K562 treated with DMSO at 1 percent for 24 hours (cell line): ENCODE results near the gene NAA10. TPM values are rescaled to one million over a fixed set of nuclear protein-coding genes. Genes with fewer than 3 reads are reported as not detected.

Experiments used
- total RNA-seq: library from RNA; unstranded; fragments of 300-600 nt; gene quantifications from 2 replicates; pipeline ENCODE4 v1.2.3, GENCODE V29; 2022; ENCODE audit warnings: low read depth; ENCODE audit not compliant: insufficient read depth

NAA10 gene
- 120 and 121 TPM in 2 replicates for total RNA-seq

DNA sequence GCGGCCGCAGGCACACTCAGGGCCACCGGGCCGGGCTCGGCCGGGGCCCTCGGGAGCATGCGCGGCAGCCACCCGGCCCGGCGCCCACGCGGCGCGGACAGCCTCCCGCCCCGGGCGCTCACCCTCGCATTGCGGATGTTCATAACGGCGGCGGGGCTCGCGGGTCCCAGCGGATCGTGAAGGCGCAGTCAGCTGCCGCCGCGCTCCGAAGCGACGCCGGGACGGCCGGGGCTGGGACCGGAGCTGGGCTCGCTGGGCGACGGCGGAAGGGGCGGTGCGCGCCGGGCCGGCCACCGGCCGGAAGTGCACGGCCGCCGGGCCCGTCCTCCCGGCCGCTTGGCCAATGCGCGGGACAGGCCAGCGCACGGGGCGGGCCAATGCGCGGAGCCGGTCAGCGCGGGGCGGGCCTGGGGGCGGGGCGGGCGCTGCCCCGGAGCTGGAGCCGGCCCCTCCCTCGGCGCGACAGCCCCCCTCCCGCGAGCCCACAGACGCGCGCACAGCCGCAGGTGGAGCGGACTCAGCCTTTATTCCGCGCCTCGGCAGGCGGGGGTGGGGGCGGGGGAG, at the start of gene NAA10:
NAA10 (minus strand) TSS at position 276 of the 564 bp plus-strand sequence; CDS start at position 143, 133 bp downstream.

DNA sequence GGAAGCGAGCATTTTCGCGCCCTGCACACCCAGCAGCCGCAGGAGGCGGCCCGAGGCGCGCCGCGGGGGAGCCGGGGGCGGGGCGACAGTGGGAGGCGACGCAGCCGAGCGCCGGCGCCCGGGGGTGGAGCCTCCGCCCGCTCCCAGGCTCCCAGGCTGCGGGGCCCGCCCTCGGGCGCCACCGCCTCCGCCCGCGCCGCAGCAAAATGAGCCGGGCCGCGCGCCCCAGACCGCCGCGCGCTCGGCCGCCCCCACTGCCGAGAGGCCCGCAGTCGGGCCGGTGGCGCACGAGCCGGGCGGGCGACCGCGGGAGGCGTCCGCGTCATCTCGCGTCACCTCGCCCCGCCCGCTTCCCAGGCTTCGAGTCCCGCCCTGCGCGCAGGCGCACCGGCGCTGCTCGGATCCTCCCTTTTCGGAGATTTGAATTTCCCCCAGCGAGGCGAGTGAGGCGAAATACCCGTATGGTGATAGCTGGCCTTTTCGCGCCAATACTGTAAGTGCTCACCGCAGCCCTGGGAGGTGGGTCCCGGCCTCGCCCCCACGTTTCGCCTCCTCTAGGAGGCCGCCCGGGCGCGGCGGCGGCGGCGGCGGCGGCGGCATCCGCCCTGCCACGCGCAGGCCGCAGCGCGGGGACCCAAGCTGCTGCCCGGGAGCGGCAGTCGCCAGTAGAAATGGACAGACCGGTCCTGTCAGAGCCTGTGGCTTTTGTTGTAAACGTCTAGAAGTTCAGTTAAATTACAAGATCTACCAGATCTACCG, 37.7 kb upstream of the NAA10 start, which contains the start of gene TMEM187:
TMEM187 (plus strand) TSS at position 387 of the 759 bp plus-strand sequence. CDS start 9,309 bp downstream, outside the sequence.

DNA sequence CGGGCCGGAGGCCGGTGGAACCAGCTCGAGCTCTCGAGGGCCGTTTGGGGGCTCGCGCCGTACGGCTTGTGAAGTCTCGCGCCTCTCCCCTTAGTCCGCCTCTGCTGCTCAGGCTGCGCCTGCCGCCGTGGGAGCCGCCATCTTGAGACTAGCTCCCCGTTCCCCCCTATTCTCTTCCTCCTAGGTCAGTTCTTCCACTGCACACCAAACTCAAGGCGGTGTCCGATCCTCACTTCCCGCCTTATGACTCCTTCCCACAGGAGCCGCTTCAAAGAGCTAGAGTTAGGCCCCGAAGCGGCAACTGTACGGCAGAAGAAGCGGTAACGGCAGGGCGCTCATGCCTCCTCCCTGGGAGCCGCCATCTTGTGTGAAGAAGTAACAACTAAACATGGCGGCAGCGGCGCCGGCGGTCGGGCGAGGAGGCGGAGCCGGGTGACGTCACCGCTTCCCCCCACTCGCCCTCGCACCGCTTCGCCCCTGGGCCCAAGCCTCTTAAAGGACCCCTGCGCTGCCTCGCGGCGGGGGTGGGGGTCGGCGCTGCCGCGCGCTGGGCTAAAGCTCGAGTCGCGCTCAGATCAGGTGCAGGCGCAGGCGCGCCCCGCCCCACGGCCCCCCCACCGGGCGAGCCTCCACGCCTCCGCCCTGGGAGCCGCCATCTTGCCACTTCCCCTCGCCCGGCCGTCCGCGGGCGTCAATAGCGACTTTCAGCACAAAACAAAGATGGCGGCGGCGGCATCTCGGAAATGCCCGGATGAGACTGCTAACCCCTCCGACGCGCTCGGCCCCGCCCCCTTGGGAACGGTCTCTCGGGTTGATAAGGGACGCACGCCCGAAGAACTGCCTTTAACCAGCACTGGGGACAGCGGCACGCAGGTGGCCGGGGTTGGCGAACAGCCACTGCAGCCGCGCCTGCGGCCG, 36.9 kb upstream of the NAA10 start, which contains the start of gene HCFC1:
HCFC1 (minus strand) TSS at position 369 of the 918 bp plus-strand sequence. CDS start 978 bp downstream, outside the sequence.

DNA sequence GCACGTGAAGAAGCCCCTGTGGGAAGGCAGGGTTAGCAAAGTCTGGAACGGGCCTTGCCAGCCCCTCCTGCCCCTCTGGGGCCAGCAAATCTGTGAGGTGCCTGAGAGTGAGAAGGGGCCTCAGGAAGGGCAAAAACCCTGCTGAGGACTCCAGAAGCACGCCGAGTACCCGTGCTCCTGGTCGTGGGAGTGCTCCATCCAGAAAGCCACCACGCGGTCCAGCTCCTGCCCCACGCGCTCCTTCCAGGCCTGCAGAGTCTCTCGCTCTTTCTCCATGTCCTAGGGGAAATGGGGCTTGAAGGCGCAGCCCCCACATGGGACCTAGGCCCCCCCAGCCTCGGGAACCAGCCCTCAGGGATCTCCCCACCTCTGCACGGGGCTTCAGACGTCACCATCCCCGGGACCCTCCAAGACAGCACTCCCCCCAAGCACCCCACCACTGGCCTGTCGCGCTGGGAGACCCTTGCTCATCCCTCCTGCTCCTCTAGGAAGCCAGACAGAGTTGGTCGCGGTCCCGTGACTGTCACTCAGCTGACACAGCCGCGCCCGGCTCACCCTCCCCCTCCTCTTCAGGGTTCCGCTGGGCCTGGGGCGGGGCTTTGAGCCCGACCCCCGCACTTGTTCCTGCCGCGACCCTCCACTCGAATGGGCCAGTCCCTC, 9.4 kb upstream of the NAA10 start, which contains the start of gene RENBP:
RENBP (minus strand) TSS at position 504 of the 660 bp plus-strand sequence; CDS start at position 471, 33 bp downstream.

DNA sequence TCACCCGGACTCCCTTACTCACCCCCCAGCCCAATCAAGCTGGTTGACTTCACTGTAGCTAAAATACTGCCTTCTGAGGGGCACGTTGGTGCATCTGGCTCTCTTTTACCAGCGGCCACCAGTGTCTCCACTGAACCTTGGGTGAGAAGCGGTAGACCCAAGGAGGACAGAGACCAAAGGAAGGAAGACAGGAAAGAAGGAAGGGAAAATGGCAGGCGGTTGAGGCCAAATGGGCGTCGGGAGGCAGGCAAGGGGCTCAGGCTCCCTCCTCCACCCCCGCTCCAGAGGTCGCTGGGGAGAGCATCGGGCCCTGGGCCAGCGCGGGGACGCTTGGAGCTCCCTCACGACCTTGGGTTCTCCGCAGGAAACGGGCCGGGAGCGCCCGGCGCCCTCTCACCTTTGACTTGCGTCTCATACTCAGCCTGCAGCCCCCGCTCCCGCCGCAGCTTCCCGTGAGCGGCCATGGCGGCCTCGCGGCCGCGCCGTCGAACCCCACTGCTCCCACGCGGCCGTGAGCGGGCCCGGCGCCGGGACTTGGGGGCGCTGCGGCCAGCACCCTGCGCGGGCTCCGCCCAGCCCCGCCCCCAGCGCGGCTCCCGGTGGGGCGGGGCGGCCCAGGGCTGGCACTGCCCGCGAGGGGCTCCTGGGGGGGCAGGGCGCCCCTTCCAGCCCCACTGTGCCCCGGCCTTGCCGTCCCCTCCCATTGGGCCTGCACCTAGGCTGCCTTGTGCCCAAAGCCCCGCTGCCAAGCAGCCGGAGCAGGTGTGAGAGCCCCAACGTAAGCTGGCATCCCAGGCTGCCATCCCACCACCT, 8.9 kb downstream of the NAA10 start, which contains the start of gene ARHGAP4:
ARHGAP4 (minus strand) TSS at position 526 of the 813 bp plus-strand sequence; CDS start at position 464, 62 bp downstream.

DNA sequence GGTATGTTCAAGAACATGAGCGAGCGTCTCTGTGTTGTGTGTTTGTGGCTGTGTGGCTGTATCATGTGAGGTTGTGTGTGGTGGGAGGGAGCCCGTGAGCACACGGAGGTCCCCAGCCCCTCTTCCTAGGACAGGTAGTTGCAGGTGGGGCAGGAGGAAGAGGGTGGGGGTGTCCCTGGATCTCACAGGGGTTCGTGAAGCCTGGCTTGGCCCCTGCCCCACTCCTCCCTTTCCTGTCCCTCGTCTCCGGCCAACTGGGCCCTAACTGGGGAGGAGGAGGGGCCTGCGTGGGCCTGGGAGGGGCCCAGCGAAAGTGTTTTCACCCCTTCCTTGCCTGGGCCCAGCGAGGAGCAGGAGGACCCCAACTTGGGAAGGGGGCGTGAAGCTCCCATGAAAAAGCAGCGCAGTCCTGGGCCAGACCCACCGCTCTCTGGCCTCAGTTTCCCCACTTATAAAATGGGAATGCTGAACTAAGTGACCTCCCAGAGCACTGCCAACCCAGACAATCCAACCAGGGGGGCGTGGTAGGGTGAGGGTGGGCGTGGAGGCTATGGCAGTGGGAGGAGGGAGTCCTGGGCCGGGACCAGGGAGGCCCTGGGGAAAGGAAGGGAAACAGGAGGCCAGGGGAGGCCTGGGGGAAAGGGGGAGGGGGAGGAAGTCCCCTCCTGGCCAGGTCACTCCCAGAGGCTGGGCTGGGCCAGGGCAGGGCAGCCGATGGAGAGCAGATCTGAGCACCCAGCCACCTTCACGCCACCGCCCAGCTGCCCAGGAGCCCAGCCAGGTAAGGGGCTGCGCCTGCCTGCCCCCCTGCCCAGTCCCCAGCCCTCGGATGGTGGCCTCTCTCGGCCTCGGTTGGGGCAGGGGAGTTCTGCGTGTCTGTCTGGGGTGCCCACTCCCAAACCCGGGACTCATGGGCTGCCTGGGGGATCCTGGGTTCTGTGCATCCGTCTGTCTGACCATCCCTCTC, 30.6 kb downstream of the NAA10 start, which contains the start of gene AVPR2:
AVPR2 (plus strand) TSS at position 683 of the 967 bp plus-strand sequence. CDS start 473 bp downstream, outside the sequence.

DNA sequence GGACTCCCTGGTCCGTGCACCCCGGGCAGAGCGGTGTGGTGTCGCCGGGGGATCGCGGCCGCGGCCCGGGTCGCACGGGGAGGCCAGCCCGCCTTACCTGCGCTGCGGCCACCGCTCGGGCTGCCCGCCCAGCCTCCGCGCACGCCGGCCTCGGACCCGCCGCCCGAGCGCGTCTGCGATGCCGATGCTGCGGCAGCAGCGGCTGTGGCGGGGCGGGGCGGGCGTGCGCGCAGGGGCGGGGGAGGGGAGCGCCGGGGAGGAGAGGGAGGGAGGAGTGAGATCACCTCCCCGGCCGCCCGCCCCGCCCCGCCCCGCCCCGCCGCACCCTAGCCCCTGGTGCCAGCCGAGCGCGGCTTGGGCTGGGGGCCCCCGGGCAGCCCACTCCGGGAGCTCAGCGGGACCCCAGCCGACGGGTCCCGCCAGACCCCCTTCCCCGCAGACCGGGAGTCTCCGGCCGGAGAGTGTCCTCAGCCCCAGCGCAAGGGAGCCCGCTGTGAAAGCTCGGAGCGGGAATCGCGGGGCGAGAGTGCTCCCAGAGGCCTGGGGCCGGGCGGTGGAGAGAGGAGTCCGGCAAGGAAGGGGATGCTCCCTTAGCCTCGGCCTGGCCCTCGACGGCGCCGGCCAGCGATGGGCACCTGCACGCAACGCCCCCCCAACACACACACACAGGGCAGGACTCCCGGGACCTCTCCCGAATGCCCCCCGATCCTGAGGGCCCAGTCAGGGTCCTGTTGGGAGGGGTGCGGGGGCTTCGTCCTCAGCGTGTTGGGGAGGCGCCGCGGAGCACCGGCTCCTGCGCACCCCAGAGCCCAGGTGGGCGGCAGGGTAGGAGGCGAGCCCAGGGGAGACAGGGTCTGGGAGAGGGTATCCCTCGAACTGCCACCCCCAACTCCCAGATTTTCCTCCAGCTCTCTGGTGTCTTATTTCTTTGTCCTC, 48.6 kb downstream of the NAA10 start, which contains the start of gene L1CAM:
L1CAM (minus strand) TSS at position 206 of the 936 bp plus-strand sequence. CDS start 10,337 bp downstream, outside the sequence.

Other genes with a start within 250 kb of the NAA10 start
- 44.3 and 46.8 TPM in 2 replicates for gene SLC6A8, start 247.1 kb downstream of the NAA10 start, total RNA-seq
- 217 and 219 TPM in 2 replicates for gene BCAP31, start 210.7 kb downstream of the NAA10 start, total RNA-seq
- 47.5 and 48.3 TPM in 2 replicates for gene ABCD1, start 210.2 kb downstream of the NAA10 start, total RNA-seq
- 0.75 and 3.0 TPM in 2 replicates for gene PLXNB3, start 170.8 kb downstream of the NAA10 start, total RNA-seq
- 0.13 TPM in 1 of 2 replicates, not detected in the other for gene SRPK3, start 154.0 kb downstream of the NAA10 start, total RNA-seq
- 94.7 and 98.9 TPM in 2 replicates for gene IDH3G, start 140.7 kb downstream of the NAA10 start, total RNA-seq
- gene SSR4, start 140.4 kb downstream of the NAA10 start, total RNA-seq = 700 and 858 TPM in 2 replicates
- gene PDZD4, start 104.5 kb downstream of the NAA10 start, total RNA-seq = not detected in 2 replicates
- gene L1CAM, start 48.9 kb downstream of the NAA10 start, total RNA-seq = 0.61 and 0.90 TPM in 2 replicates
- gene AVPR2, start 30.4 kb downstream of the NAA10 start, total RNA-seq = 0.45 and 1.8 TPM in 2 replicates
- gene ARHGAP4, start 8.8 kb downstream of the NAA10 start, total RNA-seq = 90.5 and 104 TPM in 2 replicates
- 66.4 and 66.6 TPM in 2 replicates for gene RENBP, start 9.6 kb upstream of the NAA10 start, total RNA-seq
- 64.2 and 66.3 TPM in 2 replicates for gene HCFC1, start 36.8 kb upstream of the NAA10 start, total RNA-seq
- 20.6 and 22.6 TPM in 2 replicates for gene TMEM187, start 37.7 kb upstream of the NAA10 start, total RNA-seq
- gene IRAK1, start 84.9 kb upstream of the NAA10 start, total RNA-seq = 180 and 181 TPM in 2 replicates
- 38.4 and 41.9 TPM in 2 replicates for gene MECP2, start 162.7 kb upstream of the NAA10 start, total RNA-seq
- not detected in 2 replicates for gene OPN1LW, start 209.2 kb upstream of the NAA10 start, total RNA-seq
- gene OPN1MW, start 247.6 kb upstream of the NAA10 start, total RNA-seq = not detected in 2 replicates